Fibroblast of skin of right quadriceps (primary cell): ENCODE results near the gene MYH2.

Experiments
- DNase-seq: peaks from one replicate; pipeline ENCODE4 v3.0.0-alpha.2; 2013

The MYH2 gene

GRCh38 chr17:10513299-10514067, 36.0 kb downstream of the MYH2 start:
- no peak for DNase-seq

GRCh38 chr17:10512856-10513255, 36.6 kb downstream of the MYH2 start:
- no peak for DNase-seq

GRCh38 chr17:10499950-10500349, 49.5 kb downstream of the MYH2 start:
- no peak for DNase-seq

GRCh38 chr17:10492004-10492403, 57.5 kb downstream of the MYH2 start:
- no peak for DNase-seq

- DNase-seq = no peak
These were observed 67.2 kb downstream of the MYH2 start for GRCh38 chr17:10482252-10482651.

GRCh38 chr17:10477701-10478100, 71.8 kb downstream of the MYH2 start:
- no peak for DNase-seq

- peak; percentile 6 for DNase-seq
These were observed 74.9 kb downstream of the MYH2 start for GRCh38 chr17:10474536-10474935.

GRCh38 chr17:10471858-10472257, 77.6 kb downstream of the MYH2 start:
- DNase-seq = peak; percentile 3
